HEK293 (cell line): ENCODE measurements around the gene TYROBP.
A peak's percentile ranks its signal among the peaks of the same experiment; 100 is the strongest.

Source experiments
- BCL11B ChIP-seq: fragments of 450-650 bp; formaldehyde crosslinking; IDR thresholded peaks from 2 replicates; pipeline ENCODE4 v1.5.1; 2016; ENCODE audit warnings: low read depth, missing biosample characterization, missing genetic modification characterization
- HOXA7 ChIP-seq: sonication (generic); formaldehyde crosslinking; IDR thresholded peaks from 2 replicates; pipeline ENCODE4 v1.8.1; 2022; ENCODE audit warnings: missing genetic modification reagents, borderline replicate concordance
- KLF1 ChIP-seq: fragments of 450-650 bp; formaldehyde crosslinking; IDR thresholded peaks from 2 replicates; pipeline ENCODE4 v1.5.1; 2016; ENCODE audit warnings: missing biosample characterization, missing genetic modification characterization
- SCRT1 ChIP-seq: fragments of 450-650 bp; formaldehyde crosslinking; IDR thresholded peaks from 2 replicates; pipeline ENCODE4 v1.5.1; 2016; ENCODE audit warnings: missing biosample characterization, missing genetic modification characterization, borderline replicate concordance
- ZFP3 ChIP-seq: fragments of 450-650 bp; formaldehyde crosslinking; IDR thresholded peaks from 2 replicates; pipeline ENCODE4 v1.5.1; 2016; ENCODE audit warnings: low read depth, missing biosample characterization, missing genetic modification characterization
- ZFP41 ChIP-seq: fragments of 450-650 bp; formaldehyde crosslinking; IDR thresholded peaks from 2 replicates; pipeline ENCODE4 v1.5.1; 2016; ENCODE audit warnings: missing biosample characterization, missing genetic modification characterization, borderline replicate concordance
- ZFP69B ChIP-seq: fragments of 450-650 bp; formaldehyde crosslinking; IDR thresholded peaks from 2 replicates; pipeline ENCODE4 v1.5.1; 2016; ENCODE audit warnings: missing biosample characterization, missing genetic modification characterization
- ZNF112 ChIP-seq: fragments of 450-650 bp; formaldehyde crosslinking; IDR thresholded peaks from 2 replicates; pipeline ENCODE4 v1.5.0; 2017; ENCODE audit warnings: missing biosample characterization, missing genetic modification characterization
- ZNF133 ChIP-seq: fragments of 450-650 bp; formaldehyde crosslinking; IDR thresholded peaks from 2 replicates; pipeline ENCODE4 v1.5.1; 2016; ENCODE audit warnings: missing biosample characterization, missing genetic modification characterization
- ZNF174 ChIP-seq: fragments of 450-650 bp; formaldehyde crosslinking; IDR thresholded peaks from 2 replicates; pipeline ENCODE4 v1.5.0; 2017; ENCODE audit warnings: missing biosample characterization, mild to moderate bottlenecking, missing genetic modification characterization
- ZNF23 ChIP-seq: fragments of 450-650 bp; formaldehyde crosslinking; IDR thresholded peaks from 2 replicates; pipeline ENCODE4 v1.5.1; 2016; ENCODE audit warnings: missing biosample characterization, missing genetic modification characterization, borderline replicate concordance
- ZNF248 ChIP-seq: fragments of 450-650 bp; formaldehyde crosslinking; IDR thresholded peaks from 2 replicates; pipeline ENCODE4 v1.5.1; 2017; ENCODE audit warnings: missing biosample characterization, missing genetic modification characterization
- ZNF354C ChIP-seq: fragments of 450-650 bp; formaldehyde crosslinking; IDR thresholded peaks from 2 replicates; pipeline ENCODE4 v1.5.1; 2016; ENCODE audit warnings: missing biosample characterization, missing genetic modification characterization, low read depth, borderline replicate concordance
- ZNF391 ChIP-seq: fragments of 450-650 bp; formaldehyde crosslinking; IDR thresholded peaks from 2 replicates; pipeline ENCODE4 v1.5.1; 2016; ENCODE audit warnings: low read depth, missing biosample characterization, missing genetic modification characterization, borderline replicate concordance
- ZNF394 ChIP-seq: fragments of 450-650 bp; formaldehyde crosslinking; IDR thresholded peaks from 2 replicates; pipeline ENCODE4 v1.5.1; 2016; ENCODE audit warnings: missing biosample characterization, missing genetic modification characterization, mild to moderate bottlenecking, moderate library complexity, borderline replicate concordance
- ZNF426 ChIP-seq: fragments of 450-650 bp; formaldehyde crosslinking; IDR thresholded peaks from 2 replicates; pipeline ENCODE4 v1.5.1; 2017; ENCODE audit warnings: missing biosample characterization, missing genetic modification characterization, mild to moderate bottlenecking, inconsistent platforms, moderate library complexity
- ZNF433 ChIP-seq: fragments of 450-650 bp; formaldehyde crosslinking; IDR thresholded peaks from 2 replicates; pipeline ENCODE4 v1.5.1; 2016; ENCODE audit warnings: missing biosample characterization, missing genetic modification characterization, low read depth
- ZNF610 ChIP-seq: fragments of 450-650 bp; formaldehyde crosslinking; IDR thresholded peaks from 2 replicates; pipeline ENCODE4 v1.5.1; 2016; ENCODE audit warnings: missing biosample characterization, missing genetic modification characterization, borderline replicate concordance
- ZNF624 ChIP-seq: fragments of 450-650 bp; formaldehyde crosslinking; IDR thresholded peaks from 2 replicates; pipeline ENCODE4 v1.5.1; 2017; ENCODE audit warnings: missing biosample characterization, missing genetic modification characterization
- ZNF654 ChIP-seq: fragments of 450-650 bp; formaldehyde crosslinking; IDR thresholded peaks from 2 replicates; pipeline ENCODE4 v1.5.1; 2016; ENCODE audit warnings: low read depth, missing biosample characterization, missing genetic modification characterization
- ZNF776 ChIP-seq: fragments of 450-650 bp; formaldehyde crosslinking; IDR thresholded peaks from 2 replicates; pipeline ENCODE4 v1.5.0; 2017; ENCODE audit warnings: missing biosample characterization, missing genetic modification characterization, borderline replicate concordance
- ZNF830 ChIP-seq: fragments of 450-650 bp; IDR thresholded peaks from 2 replicates; pipeline ENCODE4 v1.5.0; 2018; ENCODE audit warnings: missing biosample characterization, missing genetic modification characterization, low read depth, mild to moderate bottlenecking, moderate library complexity
- ZSCAN16 ChIP-seq: fragments of 450-650 bp; formaldehyde crosslinking; IDR thresholded peaks from 2 replicates; pipeline ENCODE4 v1.5.1; 2016; ENCODE audit warnings: missing biosample characterization, missing genetic modification characterization
- TF ChIP-seq, protein P1 (sequence below): fragments of 450-650 bp; formaldehyde crosslinking; IDR thresholded peaks from 2 replicates; pipeline ENCODE4 v1.5.1; 2017; ENCODE audit warnings: missing biosample characterization, missing genetic modification characterization
- TF ChIP-seq, protein P2 (sequence below): fragments of 450-650 bp; formaldehyde crosslinking; IDR thresholded peaks from 2 replicates; pipeline ENCODE4 v1.5.1; 2016; ENCODE audit warnings: missing biosample characterization, missing genetic modification characterization
- TF ChIP-seq, protein P3 (sequence below): fragments of 450-650 bp; formaldehyde crosslinking; IDR thresholded peaks from 2 replicates; pipeline ENCODE4 v1.5.1; 2016; ENCODE audit warnings: missing biosample characterization, missing genetic modification characterization
- TF ChIP-seq, protein P4 (sequence below): fragments of 450-650 bp; formaldehyde crosslinking; IDR thresholded peaks from 2 replicates; pipeline ENCODE4 v1.5.1; 2016; ENCODE audit warnings: missing biosample characterization, missing genetic modification characterization
- TF ChIP-seq, protein P5 (sequence below): fragments of 450-650 bp; formaldehyde crosslinking; IDR thresholded peaks from 2 replicates; pipeline ENCODE4 v1.5.1; 2017; ENCODE audit warnings: missing biosample characterization, missing genetic modification characterization
- TF ChIP-seq, protein P6 (sequence below): fragments of 450-650 bp; formaldehyde crosslinking; IDR thresholded peaks from 2 replicates; pipeline ENCODE4 v1.5.1; 2016; ENCODE audit warnings: missing biosample characterization, missing genetic modification characterization

TYROBP gene

DNA sequence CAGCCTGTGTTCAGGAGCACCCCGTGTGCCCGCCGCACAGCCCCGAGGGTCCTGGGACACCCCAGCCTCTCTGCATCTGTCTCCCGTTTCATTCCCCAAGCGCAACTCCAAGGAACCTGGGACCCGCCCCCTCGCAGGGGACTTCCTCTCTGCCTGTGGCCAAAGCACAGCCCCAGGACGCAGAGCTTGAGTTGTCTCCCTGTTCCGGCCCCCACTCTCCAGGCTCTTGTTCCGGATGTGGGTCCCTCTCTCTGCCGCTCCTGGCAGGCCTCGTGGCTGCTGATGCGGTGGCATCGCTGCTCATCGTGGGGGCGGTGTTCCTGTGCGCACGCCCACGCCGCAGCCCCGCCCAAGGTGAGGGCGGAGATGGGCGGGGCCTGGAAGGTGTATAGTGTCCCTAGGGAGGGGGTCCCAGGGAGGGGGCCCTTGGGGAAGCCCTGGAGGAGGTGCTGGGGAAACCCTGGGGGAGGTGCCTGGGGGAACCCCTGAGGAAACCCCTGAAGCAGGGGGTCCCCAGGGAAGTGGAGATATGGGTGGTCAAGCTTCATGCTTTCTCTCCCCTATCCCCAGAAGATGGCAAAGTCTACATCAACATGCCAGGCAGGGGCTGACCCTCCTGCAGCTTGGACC, 4.4 kb downstream of the TYROBP start (continued):
- no peak for TF ChIP-seq ZNF433 (tag by site-specific recombination)
- TF ChIP-seq ZNF830, result no peak
- TF ChIP-seq ZFP69B, result peak; percentile 100
- peak; percentile 100 for TF ChIP-seq KLF1
- no peak for TF ChIP-seq ZNF624 (tag by site-specific recombination)
- no peak for TF ChIP-seq ZNF394 (tag by site-specific recombination)
- no peak for TF ChIP-seq HOXA7 (CRISPR knock-in tag)
- TF ChIP-seq ZFP3, result no peak
- TF ChIP-seq, protein P1, sequence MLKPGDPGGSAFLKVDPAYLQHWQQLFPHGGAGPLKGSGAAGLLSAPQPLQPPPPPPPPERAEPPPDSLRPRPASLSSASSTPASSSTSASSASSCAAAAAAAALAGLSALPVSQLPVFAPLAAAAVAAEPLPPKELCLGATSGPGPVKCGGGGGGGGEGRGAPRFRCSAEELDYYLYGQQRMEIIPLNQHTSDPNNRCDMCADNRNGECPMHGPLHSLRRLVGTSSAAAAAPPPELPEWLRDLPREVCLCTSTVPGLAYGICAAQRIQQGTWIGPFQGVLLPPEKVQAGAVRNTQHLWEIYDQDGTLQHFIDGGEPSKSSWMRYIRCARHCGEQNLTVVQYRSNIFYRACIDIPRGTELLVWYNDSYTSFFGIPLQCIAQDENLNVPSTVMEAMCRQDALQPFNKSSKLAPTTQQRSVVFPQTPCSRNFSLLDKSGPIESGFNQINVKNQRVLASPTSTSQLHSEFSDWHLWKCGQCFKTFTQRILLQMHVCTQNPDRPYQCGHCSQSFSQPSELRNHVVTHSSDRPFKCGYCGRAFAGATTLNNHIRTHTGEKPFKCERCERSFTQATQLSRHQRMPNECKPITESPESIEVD, result no peak
- no peak for TF ChIP-seq ZFP41 (tag by site-specific recombination)
- no peak for TF ChIP-seq ZNF23 (tag by site-specific recombination)
- TF ChIP-seq, protein P2, sequence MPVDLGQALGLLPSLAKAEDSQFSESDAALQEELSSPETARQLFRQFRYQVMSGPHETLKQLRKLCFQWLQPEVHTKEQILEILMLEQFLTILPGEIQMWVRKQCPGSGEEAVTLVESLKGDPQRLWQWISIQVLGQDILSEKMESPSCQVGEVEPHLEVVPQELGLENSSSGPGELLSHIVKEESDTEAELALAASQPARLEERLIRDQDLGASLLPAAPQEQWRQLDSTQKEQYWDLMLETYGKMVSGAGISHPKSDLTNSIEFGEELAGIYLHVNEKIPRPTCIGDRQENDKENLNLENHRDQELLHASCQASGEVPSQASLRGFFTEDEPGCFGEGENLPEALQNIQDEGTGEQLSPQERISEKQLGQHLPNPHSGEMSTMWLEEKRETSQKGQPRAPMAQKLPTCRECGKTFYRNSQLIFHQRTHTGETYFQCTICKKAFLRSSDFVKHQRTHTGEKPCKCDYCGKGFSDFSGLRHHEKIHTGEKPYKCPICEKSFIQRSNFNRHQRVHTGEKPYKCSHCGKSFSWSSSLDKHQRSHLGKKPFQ (tag by site-specific recombination), result no peak
- TF ChIP-seq ZNF354C (tag by site-specific recombination), result no peak
- TF ChIP-seq BCL11B, result no peak
- TF ChIP-seq, protein P3, sequence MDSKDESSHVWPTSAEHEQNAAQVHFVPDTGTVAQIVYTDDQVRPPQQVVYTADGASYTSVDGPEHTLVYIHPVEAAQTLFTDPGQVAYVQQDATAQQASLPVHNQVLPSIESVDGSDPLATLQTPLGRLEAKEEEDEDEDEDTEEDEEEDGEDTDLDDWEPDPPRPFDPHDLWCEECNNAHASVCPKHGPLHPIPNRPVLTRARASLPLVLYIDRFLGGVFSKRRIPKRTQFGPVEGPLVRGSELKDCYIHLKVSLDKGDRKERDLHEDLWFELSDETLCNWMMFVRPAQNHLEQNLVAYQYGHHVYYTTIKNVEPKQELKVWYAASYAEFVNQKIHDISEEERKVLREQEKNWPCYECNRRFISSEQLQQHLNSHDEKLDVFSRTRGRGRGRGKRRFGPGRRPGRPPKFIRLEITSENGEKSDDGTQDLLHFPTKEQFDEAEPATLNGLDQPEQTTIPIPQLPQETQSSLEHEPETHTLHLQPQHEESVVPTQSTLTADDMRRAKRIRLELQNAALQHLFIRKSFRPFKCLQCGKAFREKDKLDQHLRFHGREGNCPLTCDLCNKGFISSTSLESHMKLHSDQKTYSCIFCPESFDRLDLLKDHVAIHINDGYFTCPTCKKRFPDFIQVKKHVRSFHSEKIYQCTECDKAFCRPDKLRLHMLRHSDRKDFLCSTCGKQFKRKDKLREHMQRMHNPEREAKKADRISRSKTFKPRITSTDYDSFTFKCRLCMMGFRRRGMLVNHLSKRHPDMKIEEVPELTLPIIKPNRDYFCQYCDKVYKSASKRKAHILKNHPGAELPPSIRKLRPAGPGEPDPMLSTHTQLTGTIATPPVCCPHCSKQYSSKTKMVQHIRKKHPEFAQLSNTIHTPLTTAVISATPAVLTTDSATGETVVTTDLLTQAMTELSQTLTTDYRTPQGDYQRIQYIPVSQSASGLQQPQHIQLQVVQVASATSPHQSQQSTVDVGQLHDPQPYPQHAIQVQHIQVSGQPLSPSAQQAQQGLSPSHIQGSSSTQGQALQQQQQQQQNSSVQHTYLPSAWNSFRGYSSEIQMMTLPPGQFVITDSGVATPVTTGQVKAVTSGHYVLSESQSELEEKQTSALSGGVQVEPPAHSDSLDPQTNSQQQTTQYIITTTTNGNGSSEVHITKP (tag by site-specific recombination), result peak; percentile 93
- TF ChIP-seq ZNF112, result no peak
- TF ChIP-seq, protein P4, sequence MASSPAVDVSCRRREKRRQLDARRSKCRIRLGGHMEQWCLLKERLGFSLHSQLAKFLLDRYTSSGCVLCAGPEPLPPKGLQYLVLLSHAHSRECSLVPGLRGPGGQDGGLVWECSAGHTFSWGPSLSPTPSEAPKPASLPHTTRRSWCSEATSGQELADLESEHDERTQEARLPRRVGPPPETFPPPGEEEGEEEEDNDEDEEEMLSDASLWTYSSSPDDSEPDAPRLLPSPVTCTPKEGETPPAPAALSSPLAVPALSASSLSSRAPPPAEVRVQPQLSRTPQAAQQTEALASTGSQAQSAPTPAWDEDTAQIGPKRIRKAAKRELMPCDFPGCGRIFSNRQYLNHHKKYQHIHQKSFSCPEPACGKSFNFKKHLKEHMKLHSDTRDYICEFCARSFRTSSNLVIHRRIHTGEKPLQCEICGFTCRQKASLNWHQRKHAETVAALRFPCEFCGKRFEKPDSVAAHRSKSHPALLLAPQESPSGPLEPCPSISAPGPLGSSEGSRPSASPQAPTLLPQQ (tag by site-specific recombination), result peak; percentile 99
- TF ChIP-seq ZNF133 (tag by site-specific recombination), result no peak
- no peak for TF ChIP-seq ZSCAN16 (tag by site-specific recombination)
- TF ChIP-seq, protein P5, sequence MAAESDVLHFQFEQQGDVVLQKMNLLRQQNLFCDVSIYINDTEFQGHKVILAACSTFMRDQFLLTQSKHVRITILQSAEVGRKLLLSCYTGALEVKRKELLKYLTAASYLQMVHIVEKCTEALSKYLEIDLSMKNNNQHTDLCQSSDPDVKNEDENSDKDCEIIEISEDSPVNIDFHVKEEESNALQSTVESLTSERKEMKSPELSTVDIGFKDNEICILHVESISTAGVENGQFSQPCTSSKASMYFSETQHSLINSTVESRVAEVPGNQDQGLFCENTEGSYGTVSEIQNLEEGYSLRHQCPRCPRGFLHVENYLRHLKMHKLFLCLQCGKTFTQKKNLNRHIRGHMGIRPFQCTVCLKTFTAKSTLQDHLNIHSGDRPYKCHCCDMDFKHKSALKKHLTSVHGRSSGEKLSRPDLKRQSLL (tag by site-specific recombination), result peak; percentile 70
- TF ChIP-seq ZNF654 (tag by site-specific recombination), result no peak
- TF ChIP-seq SCRT1 (tag by site-specific recombination), result no peak
- no peak for TF ChIP-seq ZNF426
- no peak for TF ChIP-seq ZNF776
- TF ChIP-seq, protein P6, sequence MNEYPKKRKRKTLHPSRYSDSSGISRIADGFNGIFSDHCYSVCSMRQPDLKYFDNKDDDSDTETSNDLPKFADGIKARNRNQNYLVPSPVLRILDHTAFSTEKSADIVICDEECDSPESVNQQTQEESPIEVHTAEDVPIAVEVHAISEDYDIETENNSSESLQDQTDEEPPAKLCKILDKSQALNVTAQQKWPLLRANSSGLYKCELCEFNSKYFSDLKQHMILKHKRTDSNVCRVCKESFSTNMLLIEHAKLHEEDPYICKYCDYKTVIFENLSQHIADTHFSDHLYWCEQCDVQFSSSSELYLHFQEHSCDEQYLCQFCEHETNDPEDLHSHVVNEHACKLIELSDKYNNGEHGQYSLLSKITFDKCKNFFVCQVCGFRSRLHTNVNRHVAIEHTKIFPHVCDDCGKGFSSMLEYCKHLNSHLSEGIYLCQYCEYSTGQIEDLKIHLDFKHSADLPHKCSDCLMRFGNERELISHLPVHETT (tag by site-specific recombination), result no peak
- no peak for TF ChIP-seq ZNF248 (tag by site-specific recombination)
- TF ChIP-seq ZNF174 (tag by site-specific recombination), result no peak
- TF ChIP-seq ZNF391 (tag by site-specific recombination), result no peak; the same call in 1 of the 2 replicates
- peak; percentile 98 for TF ChIP-seq ZNF610 (tag by site-specific recombination)
